Smooth muscle cell (in vitro differentiated cells): ENCODE data around the gene DUSP22. TPM values are rescaled to one million over a fixed set of nuclear protein-coding genes. Genes with fewer than 3 reads are reported as not detected.
"Not testable (repeated sequence)": the region's sequence is repeated elsewhere in the genome, so short reads cannot be mapped to it uniquely, and the experiment has no call there.

Experiments used
- DNase-seq: peaks from one replicate; lab custom pipeline; 2025; ENCODE audit not compliant: unreplicated experiment; lab: John Stamatoyannopoulos, UW
- H2AFZ ChIP-seq: fragments of 200-600 bp; sonication (generic); 2 replicates; pipeline ENCODE4 v1.6.0; 2016; ENCODE audit warnings: antibody characterized with exemption, low read depth, mild to moderate bottlenecking
- H3F3A ChIP-seq: fragments of 200-600 bp; sonication (generic); 2 replicates; pipeline ENCODE4 v1.6.0; 2017; ENCODE audit warnings: antibody characterized with exemption, low read depth
- H3K27ac ChIP-seq: fragments of 200-600 bp; sonication (generic); 2 replicates; pipeline ENCODE4 v1.5.1; 2016; ENCODE audit warnings: low read depth, mild to moderate bottlenecking
- H3K27me3 ChIP-seq: fragments of 200-600 bp; sonication (generic); 2 replicates; pipeline ENCODE4 v1.6.1; 2016; ENCODE audit warnings: low read depth, mild to moderate bottlenecking
- H3K36me3 ChIP-seq: fragments of 200-600 bp; sonication (generic); 2 replicates; pipeline ENCODE4 v1.5.1; 2016; ENCODE audit warnings: low read depth
- H3K4me1 ChIP-seq: fragments of 200-600 bp; sonication (generic); 2 replicates; pipeline ENCODE4 v1.5.1; 2016; ENCODE audit warnings: low read depth
- H3K4me2 ChIP-seq: fragments of 200-600 bp; sonication (generic); 2 replicates; pipeline ENCODE4 v1.6.0; 2016; ENCODE audit warnings: mild to moderate bottlenecking
- H3K4me3 ChIP-seq: fragments of 200-600 bp; sonication (generic); 2 replicates; pipeline ENCODE4 v1.5.1; 2016; ENCODE audit warnings: mild to moderate bottlenecking
- H3K79me2 ChIP-seq: fragments of 200-600 bp; sonication (generic); 2 replicates; pipeline ENCODE4 v1.6.0; 2016; ENCODE audit warnings: low read depth, mild to moderate bottlenecking
- H3K9ac ChIP-seq: fragments of 200-600 bp; sonication (generic); 2 replicates; pipeline ENCODE4 v1.6.0; 2016; ENCODE audit warnings: low read depth
- H3K9me3 ChIP-seq: fragments of 200-600 bp; sonication (generic); replicated peaks from 2 replicates; pipeline ENCODE4 v1.5.1; 2016; ENCODE audit warnings: low read depth
- H4K20me1 ChIP-seq: fragments of 200-600 bp; sonication (generic); 2 replicates; pipeline ENCODE4 v1.6.0; 2016; ENCODE audit warnings: low read depth
- WGBS: methylation state at CpG from one replicate; pipeline ENCODE4 v1.1.7; 2016; ENCODE audit warnings: low lambda C conversion rate; 5-methylcytosine and 5-hydroxymethylcytosine counted together
- polyA plus RNA-seq: library from polyadenylated mRNA; unstranded; fragments of >200 nt; fragmentation: Nextera tagmentation; extraction: Ambion mirVana; gene quantifications from 2 replicates; pipeline ENCODE4 v1.2.1, GENCODE V29; 2016
- total RNA-seq: library from RNA; depleted of rRNA; stranded (reverse); fragments of >200 nt; gene quantifications from 2 replicates; pipeline ENCODE4 v1.2.3, GENCODE V29; 2014
- TF ChIP-seq, protein P1 (sequence below): fragments of 200-600 bp; sonication (generic); IDR thresholded peaks from 2 replicates; pipeline ENCODE4 v1.5.1; 2017; ENCODE audit warnings: borderline replicate concordance, mild to moderate bottlenecking, antibody characterized with exemption; ENCODE audit not compliant: insufficient read depth, poor library complexity, severe bottlenecking

Gene DUSP22
- total and polyA plus RNA-seq, 2 experiments from 2014 or later = 16.3 to 19.1 TPM

DNA sequence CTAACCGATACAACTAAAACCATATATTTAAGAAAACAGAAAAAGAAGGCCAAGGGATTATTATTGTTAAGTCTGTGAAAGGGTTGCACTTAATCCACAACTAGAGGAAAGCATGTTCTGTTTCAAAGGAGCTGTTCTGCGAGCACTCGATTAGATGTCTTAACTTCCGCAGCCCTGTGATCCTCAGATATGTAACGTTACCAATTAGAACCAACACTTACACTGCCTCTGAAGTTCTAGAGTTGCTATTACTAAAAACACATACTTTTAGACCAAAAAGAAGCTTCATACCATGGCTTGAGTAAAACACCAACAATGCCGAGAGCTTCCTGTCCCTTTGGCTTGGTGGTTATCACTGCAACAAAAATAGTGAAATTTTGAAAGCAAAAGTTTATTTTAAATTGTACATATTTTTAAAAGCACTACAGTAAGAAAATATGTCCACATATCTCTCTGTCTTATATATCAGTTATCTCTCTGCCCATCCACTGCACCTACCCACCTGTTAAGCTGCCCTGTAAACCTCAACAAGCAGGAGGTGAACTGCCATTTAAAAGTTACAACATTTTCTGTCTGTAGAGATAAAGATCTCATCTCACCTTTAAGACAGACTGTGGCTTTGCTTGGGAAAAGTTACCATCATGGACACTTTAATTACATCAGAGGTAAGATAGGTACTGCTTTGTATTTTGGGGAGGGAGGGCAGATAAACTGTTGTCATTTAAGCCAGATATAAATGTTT, 7.1 kb upstream of the DUSP22 start:
- no peak overlapping the region for H3K4me2 ChIP-seq
- H2AFZ ChIP-seq = no peak overlapping the region
- TF ChIP-seq, protein P1, sequence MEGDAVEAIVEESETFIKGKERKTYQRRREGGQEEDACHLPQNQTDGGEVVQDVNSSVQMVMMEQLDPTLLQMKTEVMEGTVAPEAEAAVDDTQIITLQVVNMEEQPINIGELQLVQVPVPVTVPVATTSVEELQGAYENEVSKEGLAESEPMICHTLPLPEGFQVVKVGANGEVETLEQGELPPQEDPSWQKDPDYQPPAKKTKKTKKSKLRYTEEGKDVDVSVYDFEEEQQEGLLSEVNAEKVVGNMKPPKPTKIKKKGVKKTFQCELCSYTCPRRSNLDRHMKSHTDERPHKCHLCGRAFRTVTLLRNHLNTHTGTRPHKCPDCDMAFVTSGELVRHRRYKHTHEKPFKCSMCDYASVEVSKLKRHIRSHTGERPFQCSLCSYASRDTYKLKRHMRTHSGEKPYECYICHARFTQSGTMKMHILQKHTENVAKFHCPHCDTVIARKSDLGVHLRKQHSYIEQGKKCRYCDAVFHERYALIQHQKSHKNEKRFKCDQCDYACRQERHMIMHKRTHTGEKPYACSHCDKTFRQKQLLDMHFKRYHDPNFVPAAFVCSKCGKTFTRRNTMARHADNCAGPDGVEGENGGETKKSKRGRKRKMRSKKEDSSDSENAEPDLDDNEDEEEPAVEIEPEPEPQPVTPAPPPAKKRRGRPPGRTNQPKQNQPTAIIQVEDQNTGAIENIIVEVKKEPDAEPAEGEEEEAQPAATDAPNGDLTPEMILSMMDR = no peak
- H3K9ac ChIP-seq = no peak overlapping the region
- no peaks in the 10 kb centered on the region for H3K9me3 ChIP-seq
- H3K27ac ChIP-seq = no peak overlapping the region
- no peak for DNase-seq
- WGBS = 86% methylated on average over 6 of the region's 6 CpGs
- H3K4me1 ChIP-seq = no peaks in the 10 kb centered on the region
- H3K4me3 ChIP-seq = no peak overlapping the region
- H3K79me2 ChIP-seq = no peaks in the 10 kb centered on the region
- H3K27me3 ChIP-seq = peaks cover 16% of the 10 kb centered on the region
- H4K20me1 ChIP-seq = no peaks in the 10 kb centered on the region
- H3F3A ChIP-seq = no peaks in the 10 kb centered on the region
- no peaks in the 10 kb centered on the region for H3K36me3 ChIP-seq

DNA sequence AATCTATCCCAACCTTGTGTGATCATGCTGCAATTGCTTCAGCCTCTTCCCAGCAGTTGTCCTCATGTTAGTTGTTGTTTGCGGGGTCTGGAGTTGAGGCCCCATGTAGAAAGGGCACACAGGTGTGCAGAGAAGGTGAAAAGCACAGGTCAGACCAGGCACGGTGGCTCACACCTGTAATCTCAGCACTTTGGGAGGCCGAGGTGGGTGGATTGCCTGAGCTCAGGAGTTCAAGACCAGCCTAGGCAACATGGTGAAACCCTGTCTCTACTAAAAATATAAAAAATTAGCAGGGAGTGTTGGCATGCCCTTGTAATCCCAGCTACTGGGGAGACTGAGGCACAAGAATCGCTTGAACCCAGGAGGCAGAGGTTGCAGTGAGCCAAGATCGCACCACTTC, 6.4 kb upstream of the DUSP22 start:
- H3K4me3 ChIP-seq, DNase-seq, H3F3A ChIP-seq, H2AFZ ChIP-seq, H4K20me1 ChIP-seq, H3K36me3 ChIP-seq, H3K27ac ChIP-seq, H3K79me2 ChIP-seq, H3K4me2 ChIP-seq, H3K4me1 ChIP-seq, H3K9me3 ChIP-seq, H3K9ac ChIP-seq: not testable (repeated sequence)
- H3K27me3 ChIP-seq = peaks cover 16% of the 10 kb centered on the region
- WGBS = 63% methylated on average over 5 of the region's 5 CpGs

DNA sequence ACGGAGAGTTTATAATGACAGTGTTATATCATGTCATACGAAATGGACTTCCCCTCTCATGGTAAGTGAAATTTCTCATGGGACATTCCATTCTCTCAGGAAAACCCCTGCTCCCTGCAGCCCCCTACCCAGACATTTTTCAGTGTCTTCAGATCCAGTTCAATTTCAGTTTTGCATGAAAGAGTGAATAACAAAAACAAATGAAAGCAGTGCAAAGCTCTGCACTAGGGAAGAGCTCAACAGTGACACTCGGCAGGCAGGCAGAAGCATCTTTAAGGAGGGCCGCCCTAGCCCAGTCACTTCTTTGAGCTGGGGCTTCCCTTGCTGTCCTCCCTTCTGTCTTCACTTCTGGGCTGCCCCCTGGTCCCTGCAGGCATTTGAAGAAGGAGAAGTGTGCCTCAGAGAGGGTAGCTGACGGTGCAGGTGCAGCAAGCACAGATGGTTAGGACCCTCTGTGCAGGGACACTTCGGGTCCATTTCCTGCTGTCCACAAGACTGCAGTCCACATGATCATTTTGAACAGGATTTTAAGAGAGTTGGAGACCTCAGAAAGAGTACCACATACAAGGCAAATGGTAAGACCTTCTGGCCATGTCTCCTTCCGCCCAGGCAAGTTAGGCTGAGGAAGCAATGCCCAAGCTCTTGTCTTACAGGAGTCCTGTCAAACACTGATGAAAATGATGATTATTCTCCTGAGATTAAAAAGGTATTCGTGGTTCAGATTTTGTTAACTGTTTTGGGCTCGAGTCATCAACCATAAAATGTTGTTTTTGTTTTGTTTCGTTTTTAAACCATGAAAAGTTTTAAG, 5.4 kb upstream of the DUSP22 start:
- no peak overlapping the region for H3K4me3 ChIP-seq

DNA sequence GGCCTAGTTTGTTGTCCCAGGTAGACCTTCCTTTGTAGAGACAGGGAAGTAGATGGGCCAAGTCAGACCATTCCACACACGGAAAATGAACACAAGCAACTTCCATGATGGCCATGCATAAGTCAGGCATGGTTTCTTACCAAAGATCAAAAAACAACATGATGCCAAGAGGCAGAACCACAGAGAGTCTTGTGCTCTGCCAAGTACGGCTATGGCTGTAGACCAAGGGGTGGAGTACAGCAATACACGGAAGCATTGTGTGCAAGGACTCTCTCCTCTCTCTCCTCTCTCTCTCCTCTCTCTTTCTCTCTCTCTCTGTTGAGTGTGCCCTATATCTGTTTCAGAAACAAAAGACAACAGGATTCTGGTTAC, 4.8 kb upstream of the DUSP22 start:
- H3K27ac ChIP-seq = no peak overlapping the region
- H3K79me2 ChIP-seq = no peaks in the 10 kb centered on the region
- H3F3A ChIP-seq = no peaks in the 10 kb centered on the region
- H3K36me3 ChIP-seq = no peaks in the 10 kb centered on the region
- WGBS = 75% methylated on average over 3 of the region's 3 CpGs
- H3K4me2 ChIP-seq = no peak overlapping the region
- TF ChIP-seq, protein P1 = no peak
- no peak overlapping the region for H3K9ac ChIP-seq
- no peaks in the 10 kb centered on the region for H3K4me1 ChIP-seq
- no peak for DNase-seq
- no peak overlapping the region for H3K4me3 ChIP-seq
- H4K20me1 ChIP-seq = no peaks in the 10 kb centered on the region
- H3K27me3 ChIP-seq = peaks cover 16% of the 10 kb centered on the region
- no peak overlapping the region for H2AFZ ChIP-seq
- no peaks in the 10 kb centered on the region for H3K9me3 ChIP-seq

More for the DNA sequence above, 5.4 kb upstream of the DUSP22 start:
- Histone ChIP-seq H3K27me3 (peaks cover 16% of the 10 kb centered on the region), H3K4me2 (no peak overlapping the region), H3F3A (no peaks in the 10 kb centered on the region), H3K9me3 (no peaks in the 10 kb centered on the region), H2AFZ (no peak overlapping the region), H3K4me1 (no peaks in the 10 kb centered on the region), H4K20me1 (no peaks in the 10 kb centered on the region), H3K27ac (no peak overlapping the region), H3K79me2 (no peaks in the 10 kb centered on the region), H3K9ac (no peak overlapping the region), H3K36me3 (no peaks in the 10 kb centered on the region)
- WGBS = 66% methylated on average over 10 of the region's 10 CpGs
- DNase-seq = no peak
- TF ChIP-seq, protein P1 = no peak
